ENCODE measurements around the gene CUBN. TPM values are rescaled to one million over a fixed set of nuclear protein-coding genes. Genes with fewer than 3 reads are reported as not detected.

CUBN gene
- total RNA-seq, 3 donors from 2014 or later (not counting 1 experiment from before 2014, with no cell fraction given): 4.7 to 5.6 (median 5.1) TPM

GRCh38 chr10:17074541-17074847 lies 55.1 kb downstream of the CUBN start:
- no peak for ATAC-seq

DNA sequence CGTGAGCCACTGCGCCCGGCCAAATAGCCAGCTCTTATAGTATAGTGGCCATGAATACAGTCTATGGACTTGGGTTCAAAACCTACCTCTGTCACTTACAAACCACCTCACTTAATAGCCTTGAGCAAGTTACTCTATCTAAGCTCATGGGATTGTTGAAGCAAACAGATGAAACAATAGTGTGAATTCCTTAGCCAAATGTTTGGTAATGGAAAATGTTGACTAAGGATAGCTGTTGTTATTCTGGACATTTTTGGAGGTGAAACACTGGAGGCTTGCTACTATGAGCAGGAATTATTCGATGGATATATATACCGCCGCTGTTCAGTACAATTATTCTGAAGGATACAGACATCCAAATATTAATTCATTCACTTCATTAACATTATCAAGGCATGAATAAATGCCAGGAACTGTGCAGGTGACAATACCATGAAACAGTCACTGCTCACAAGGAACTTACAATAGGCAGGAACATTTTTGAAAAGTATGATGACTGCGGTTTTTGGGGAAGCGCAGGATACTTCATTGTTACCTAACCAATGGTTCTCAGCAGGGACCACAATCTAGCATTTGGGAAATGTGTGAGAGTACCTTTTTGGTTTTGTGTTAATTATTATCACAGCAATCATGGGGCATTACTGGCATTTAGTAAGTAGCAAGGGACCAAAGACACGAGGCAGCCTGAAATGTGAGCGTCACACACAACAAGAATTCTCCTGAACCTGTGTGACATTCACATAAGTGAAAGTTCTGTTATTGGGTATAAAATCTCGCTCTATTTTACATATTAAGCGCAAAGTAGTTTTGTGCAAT lies 55.7 kb downstream of the CUBN start:
- no peak for DNase-seq
- H3K4me1 ChIP-seq (ENCODE audit: control insufficient read depth, insufficient read depth, low read length): no peaks in the 10 kb centered on the region
- Mint-ChIP-seq H3K9me3 (no peaks in the 10 kb centered on the region), H3K27ac (no peak overlapping the region), H3K4me3 (no peak overlapping the region), H3K27me3 (ENCODE audit: low read depth in 2 of 2) (no peaks in the 10 kb centered on the region), H3K36me3 (no peaks in the 10 kb centered on the region), H3K4me1 (no peaks in the 10 kb centered on the region)
- H3K27me3 ChIP-seq (ENCODE audit: control insufficient read depth, insufficient read depth, low read length): no peaks in the 10 kb centered on the region
- no peak overlapping the region for H3K27ac ChIP-seq (ENCODE audit: low read length)
- H3K9me3 ChIP-seq (ENCODE audit: control insufficient read depth, insufficient read depth, low read length): no peaks in the 10 kb centered on the region
- TF ChIP-seq CTCF (IDR thresholded peaks at IDR 0.05): no peak
- WGBS (ENCODE audit: insufficient coverage): 97% methylated on average over 11 of the region's 12 CpGs
- no peak for ATAC-seq
- intact Hi-C loops (cut with micrococcal nuclease): no loop called here
- no peaks in the 10 kb centered on the region for H3K36me3 ChIP-seq (ENCODE audit: control insufficient read depth, insufficient read depth, low read length)
- no peak overlapping the region for H3K4me3 ChIP-seq (ENCODE audit: low read length)

More at GRCh38 chr10:17074541-17074847, 55.1 kb downstream of the CUBN start:
- H3K9me3 Mint-ChIP-seq: no peaks in the 10 kb centered on the region
- no peak for TF ChIP-seq CTCF (IDR thresholded peaks at IDR 0.05)
- no peaks in the 10 kb centered on the region for H3K27me3 Mint-ChIP-seq (ENCODE audit: low read depth in 2 of 2)
- no peak overlapping the region for H3K4me3 ChIP-seq (ENCODE audit: low read length)
- no peak overlapping the region for H3K4me3 Mint-ChIP-seq
- DNase-seq: no peak
- no peaks in the 10 kb centered on the region for H3K9me3 ChIP-seq (ENCODE audit: control insufficient read depth, insufficient read depth, low read length)
- no peaks in the 10 kb centered on the region for H3K36me3 ChIP-seq (ENCODE audit: control insufficient read depth, insufficient read depth, low read length)
- H3K36me3 Mint-ChIP-seq: no peaks in the 10 kb centered on the region
- H3K27ac Mint-ChIP-seq: no peak overlapping the region
- H3K27me3 ChIP-seq (ENCODE audit: control insufficient read depth, insufficient read depth, low read length): no peaks in the 10 kb centered on the region
- H3K4me1 ChIP-seq (ENCODE audit: control insufficient read depth, insufficient read depth, low read length): no peaks in the 10 kb centered on the region
- H3K4me1 Mint-ChIP-seq: no peaks in the 10 kb centered on the region
- no peak overlapping the region for H3K27ac ChIP-seq (ENCODE audit: low read length)
- intact Hi-C loops (cut with micrococcal nuclease): no loop called here

DNA sequence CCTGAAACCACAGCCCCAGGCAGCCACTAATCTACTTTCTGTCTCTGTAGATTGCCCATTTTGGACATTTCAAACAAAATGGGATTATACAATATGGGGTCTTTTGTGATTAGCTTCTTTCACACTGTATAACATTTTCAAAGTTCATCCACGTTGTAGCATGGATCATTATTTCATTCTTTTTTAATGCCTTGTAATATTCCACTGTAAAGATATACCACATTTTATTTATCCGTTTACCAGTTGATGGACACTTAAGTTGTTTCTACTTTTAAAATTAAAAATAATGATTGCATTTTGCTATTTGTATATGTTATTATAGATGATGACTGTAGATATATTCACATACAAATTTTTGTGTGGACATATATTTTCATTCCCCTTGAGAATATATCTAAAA lies 60.7 kb downstream of the CUBN start:
- no peaks in the 10 kb centered on the region for H3K36me3 Mint-ChIP-seq
- no peak overlapping the region for H3K27ac Mint-ChIP-seq
- no peak for ATAC-seq

More for the DNA sequence above, 60.7 kb downstream of the CUBN start:
- Mint-ChIP-seq H3K27me3 (ENCODE audit: low read depth in 2 of 2) (no peaks in the 10 kb centered on the region), H3K9me3 (no peaks in the 10 kb centered on the region), H3K4me3 (no peak overlapping the region), H3K4me1 (peaks cover 12% of the 10 kb centered on the region in 2 donors)
- H3K4me3 ChIP-seq (ENCODE audit: low read length): no peak overlapping the region
- no peaks in the 10 kb centered on the region for H3K4me1 ChIP-seq (ENCODE audit: control insufficient read depth, insufficient read depth, low read length)
- H3K27me3 ChIP-seq (ENCODE audit: control insufficient read depth, insufficient read depth, low read length): no peaks in the 10 kb centered on the region
- H3K36me3 ChIP-seq (ENCODE audit: control insufficient read depth, insufficient read depth, low read length): no peaks in the 10 kb centered on the region
- TF ChIP-seq CTCF (IDR thresholded peaks at IDR 0.05): no peak
- no peak overlapping the region for H3K27ac ChIP-seq (ENCODE audit: low read length)
- no CpG with 5 or more reads among the region's 2 CpGs for WGBS (ENCODE audit: insufficient coverage)
- intact Hi-C loops (cut with micrococcal nuclease): no loop called here
- no peak for DNase-seq
- no peaks in the 10 kb centered on the region for H3K9me3 ChIP-seq (ENCODE audit: control insufficient read depth, insufficient read depth, low read length)

Measured in natural killer cell (primary cell).